ENCODE measurements around the gene PPP1R14D.

DNA sequence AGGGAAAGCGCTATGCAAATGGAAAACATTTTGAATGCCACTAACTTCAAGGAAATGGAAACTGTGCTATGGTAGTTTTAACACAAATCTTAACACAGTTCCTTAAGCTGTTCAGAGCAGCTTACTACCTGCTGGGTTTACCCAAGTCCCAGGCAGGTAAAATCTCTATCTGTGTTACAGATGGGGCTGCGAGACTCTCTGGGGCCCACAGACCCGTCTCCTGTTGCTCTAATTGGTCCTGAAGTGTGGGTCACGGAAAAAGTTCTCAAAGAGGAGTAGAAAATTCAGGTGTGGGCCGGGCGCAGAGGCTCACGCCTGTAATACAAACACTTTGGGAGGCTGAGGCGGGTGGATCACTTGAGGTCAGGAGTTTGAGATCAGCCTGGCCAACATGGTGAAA lies 38.5 kb downstream of the PPP1R14D start:
- no peak for TF ChIP-seq POLR2A (IDR thresholded peaks at IDR 0.05)
- no peak for TF ChIP-seq CTCF (IDR thresholded peaks at IDR 0.05)
